H9 (cell line): ENCODE measurements around the gene NDE1. TPM values are rescaled to one million over a fixed set of nuclear protein-coding genes. Genes with fewer than 3 reads are reported as not detected.

Experiments
- DNase-seq: peaks from one replicate; pipeline ENCODE4 v3.0.0-alpha.2; 2017
- H2AFZ ChIP-seq: one replicate; pipeline ENCODE4 v1.6.1; 2013; ENCODE audit warnings: mild to moderate bottlenecking, low read length, control low read depth, moderate library complexity
- H2AK5ac ChIP-seq: 2 replicates; pipeline ENCODE4 v1.6.1; 2013; ENCODE audit warnings: low read length, control low read depth, mixed read lengths; ENCODE audit not compliant: insufficient read length
- H2BK120ac ChIP-seq: one replicate; pipeline ENCODE4 v1.6.1; 2013; ENCODE audit warnings: low read depth, mild to moderate bottlenecking, low read length, control low read depth, inconsistent platforms; ENCODE audit not compliant: poor library complexity, severe bottlenecking
- H2BK12ac ChIP-seq: 2 replicates; pipeline ENCODE4 v1.6.1; 2013; ENCODE audit warnings: low read length, control low read depth, mixed read lengths, low read depth; ENCODE audit not compliant: insufficient read length
- H2BK15ac ChIP-seq: 2 replicates; pipeline ENCODE4 v1.6.1; 2013; ENCODE audit warnings: low read depth, low read length, control low read depth
- H2BK20ac ChIP-seq: one replicate; pipeline ENCODE4 v1.6.1; 2013; ENCODE audit warnings: low read depth, mild to moderate bottlenecking, low read length, control low read depth, inconsistent platforms; ENCODE audit not compliant: poor library complexity, severe bottlenecking
- H2BK5ac ChIP-seq: 2 replicates; pipeline ENCODE4 v1.6.1; 2013; ENCODE audit warnings: low read length, control low read depth, mixed read lengths; ENCODE audit not compliant: insufficient read length
- H3K14ac ChIP-seq: 2 replicates; pipeline ENCODE4 v1.6.1; 2013; ENCODE audit warnings: low read length, control low read depth; ENCODE audit not compliant: insufficient read depth
- H3K18ac ChIP-seq: 2 replicates; pipeline ENCODE4 v1.6.1; 2013; ENCODE audit warnings: low read depth, mild to moderate bottlenecking, mixed read lengths, low read length, control low read depth; ENCODE audit not compliant: insufficient read length
- H3K23ac ChIP-seq: 2 replicates; pipeline ENCODE4 v1.6.1; 2013; ENCODE audit warnings: low read length, control low read depth, mixed read lengths, low read depth; ENCODE audit not compliant: insufficient read length
- H3K23me2 ChIP-seq: 2 replicates; pipeline ENCODE4 v1.6.1; 2013; ENCODE audit warnings: low read depth, mild to moderate bottlenecking, mixed read lengths, low read length, control low read depth; ENCODE audit not compliant: insufficient read length, poor library complexity, severe bottlenecking
- H3K27ac ChIP-seq: 2 replicates; pipeline ENCODE4 v1.5.1; 2013; ENCODE audit warnings: low read length, control low read depth, mixed read lengths, low read depth; ENCODE audit not compliant: insufficient read length
- H3K27me3 ChIP-seq: 2 replicates; pipeline ENCODE4 v1.6.1; 2013; ENCODE audit warnings: low read length, control low read depth, inconsistent platforms; ENCODE audit not compliant: insufficient read depth
- H3K4ac ChIP-seq: 2 replicates; pipeline ENCODE4 v1.6.1; 2013; ENCODE audit warnings: low read depth, mild to moderate bottlenecking, control low read depth, inconsistent platforms, low read length, moderate library complexity
- H3K4me1 ChIP-seq: 2 replicates; pipeline ENCODE4 v1.6.1; 2013; ENCODE audit warnings: low read length, control low read depth, inconsistent platforms; ENCODE audit not compliant: insufficient read depth
- H3K4me2 ChIP-seq: 2 replicates; pipeline ENCODE4 v1.6.1; 2013; ENCODE audit warnings: low read length, control low read depth, mixed read lengths; ENCODE audit not compliant: insufficient read length, insufficient read depth
- H3K56ac ChIP-seq: 2 replicates; pipeline ENCODE4 v1.6.1; 2013; ENCODE audit warnings: low read depth, mild to moderate bottlenecking, mixed read lengths, low read length, control low read depth; ENCODE audit not compliant: insufficient read length
- H3K79me1 ChIP-seq: 2 replicates; pipeline ENCODE4 v1.6.1; 2013; ENCODE audit warnings: low read depth, mild to moderate bottlenecking, moderate library complexity, low read length, control low read depth, inconsistent platforms; ENCODE audit not compliant: insufficient read depth, poor library complexity, severe bottlenecking
- H3K79me2 ChIP-seq: 2 replicates; pipeline ENCODE4 v1.6.1; 2013; ENCODE audit warnings: low read length, control low read depth, inconsistent platforms; ENCODE audit not compliant: insufficient read depth
- H3K9ac ChIP-seq: 2 replicates; pipeline ENCODE4 v1.6.1; 2013; ENCODE audit warnings: low read length, control low read depth, mixed read lengths; ENCODE audit not compliant: insufficient read length; ENCODE audit errors: extremely low read depth
- H3K9me3 ChIP-seq: one replicate; pipeline ENCODE4 v1.6.1; 2013; ENCODE audit warnings: low read depth, low read length, inconsistent platforms; ENCODE audit not compliant: control insufficient read depth
- H3T11ph ChIP-seq: one replicate; pipeline ENCODE4 v1.6.1; 2013; ENCODE audit warnings: mild to moderate bottlenecking, low read length, control low read depth, inconsistent platforms
- H4K20me1 ChIP-seq: one replicate; pipeline ENCODE4 v1.6.1; 2013; ENCODE audit not compliant: control insufficient read depth, insufficient read length, insufficient read depth
- H4K5ac ChIP-seq: 2 replicates; pipeline ENCODE4 v1.6.1; 2013; ENCODE audit warnings: low read depth, mild to moderate bottlenecking, mixed read lengths, low read length, control low read depth; ENCODE audit not compliant: insufficient read length
- H4K8ac ChIP-seq: replicated peaks from 2 replicates; pipeline ENCODE4 v1.6.1; 2013; ENCODE audit warnings: low read length, control low read depth, mixed read lengths, low read depth; ENCODE audit not compliant: insufficient read length
- H4K91ac ChIP-seq: 2 replicates; pipeline ENCODE4 v1.6.1; 2013; ENCODE audit warnings: low read depth, mild to moderate bottlenecking, moderate library complexity, mixed read lengths, low read length, control low read depth; ENCODE audit not compliant: insufficient read length
- H3K27ac Mint-ChIP-seq, 3 experiments: 2 replicates in 2 of 3; 3 replicates in 1 of 3; pipeline ENCODE4 v1.8.0; 2020 to 2021; ENCODE audit warnings: mixed read lengths in 3 of 3, mild to moderate bottlenecking in 1 of 3, moderate library complexity in 1 of 3
- H3K27me3 Mint-ChIP-seq: 2 replicates; pipeline ENCODE4 v1.8.0; 2021; ENCODE audit warnings: low read depth, mild to moderate bottlenecking, moderate library complexity, mixed read lengths
- H3K36me3 Mint-ChIP-seq, 3 experiments: 2 replicates in 2 of 3; 3 replicates in 1 of 3; pipeline ENCODE4 v1.8.0; 2020 to 2021; ENCODE audit warnings: low read depth in 3 of 3, mixed read lengths in 3 of 3; ENCODE audit not compliant: insufficient read depth in 1 of 3
- H3K4me1 Mint-ChIP-seq, 2 experiments: 2 replicates each; pipeline ENCODE4 v1.8.0; 2020; ENCODE audit warnings: mixed read lengths in 2 of 2
- H3K4me3 Mint-ChIP-seq, 2 experiments: 2 replicates in 1 of 2; 3 replicates in 1 of 2; pipeline ENCODE4 v1.8.0; 2020 to 2021; ENCODE audit warnings: mild to moderate bottlenecking in 2 of 2, mixed read lengths in 2 of 2, moderate library complexity in 1 of 2
- H3K9me3 Mint-ChIP-seq, 2 experiments: 2 replicates in 1 of 2; 3 replicates in 1 of 2; pipeline ENCODE4 v1.8.0; 2020; ENCODE audit warnings: mild to moderate bottlenecking in 2 of 2, mixed read lengths in 2 of 2, moderate library complexity in 1 of 2
- WGBS: extraction: QIAGEN DNeasy Blood & Tissue Kit; methylation state at CpG from one replicate; pipeline ENCODE4 v1.1.7; 2013; ENCODE audit warnings: missing lambda C conversion rate, low lambda C conversion rate, mixed read lengths; ENCODE audit not compliant: insufficient read length; ENCODE audit errors: extremely low coverage; 5-methylcytosine and 5-hydroxymethylcytosine counted together
- total RNA-seq: library from RNA; stranded (reverse); gene quantifications from 2 replicates; pipeline ENCODE4 v1.2.1, GENCODE V29; 2021
- TF ChIP-seq, protein P1 (sequence below): fragments of 200-600 bp; sonication (generic); conservative IDR thresholded peaks from 3 replicates; pipeline ENCODE4 v1.8.0; 2021; ENCODE audit warnings: antibody characterized with exemption, mild to moderate bottlenecking

The NDE1 gene
- total RNA-seq, 1 experiment from 2014 or later = 49.6 TPM

DNA sequence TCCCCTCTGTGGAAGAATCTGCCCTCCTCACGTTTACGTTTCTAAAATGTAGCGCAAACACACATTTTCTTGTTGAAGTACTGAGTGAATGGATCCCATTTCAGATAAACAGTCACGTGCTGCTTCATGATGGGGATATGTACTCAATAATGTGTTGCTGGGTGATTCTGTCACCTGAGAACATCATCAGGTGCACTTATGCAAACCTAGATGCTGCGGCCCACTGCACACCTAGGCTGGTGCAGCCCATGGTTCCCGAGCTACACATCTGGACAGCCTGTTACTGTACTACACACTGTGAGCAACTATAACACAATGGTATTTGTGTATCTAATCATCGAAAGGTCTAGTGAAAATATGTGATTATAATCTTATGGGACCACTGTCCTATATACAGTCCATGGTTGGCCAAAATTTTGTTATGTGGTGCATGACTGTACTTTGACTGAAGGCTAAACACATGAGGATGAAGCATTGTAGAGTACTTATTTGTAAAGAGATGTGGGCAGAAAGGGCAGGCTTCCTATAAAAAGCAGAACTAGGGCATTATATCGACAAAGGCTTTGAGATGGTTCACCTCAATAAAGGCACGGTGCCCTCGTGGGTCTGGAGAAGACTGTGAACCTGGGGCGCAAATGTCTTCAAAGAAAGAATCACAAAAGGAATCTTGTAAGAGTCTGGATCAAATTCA is 33.4 kb upstream of the NDE1 start:
- no peaks in the 10 kb centered on the region for H4K20me1 ChIP-seq
- H3K79me1 ChIP-seq = no peaks in the 10 kb centered on the region
- no peak for DNase-seq
- H2BK12ac ChIP-seq = no peak overlapping the region
- WGBS = no CpG with 5 or more reads among the region's 11 CpGs
- no peak overlapping the region for H3K9ac ChIP-seq
- no peak overlapping the region for H4K91ac ChIP-seq
- H2AFZ ChIP-seq = no peak overlapping the region
- no peak overlapping the region for H3K18ac ChIP-seq
- H2BK15ac ChIP-seq = no peak overlapping the region
- H3K4ac ChIP-seq = no peak overlapping the region
- H2BK20ac ChIP-seq = no peak overlapping the region
- H3K79me2 ChIP-seq = no peaks in the 10 kb centered on the region
- H3K27me3 Mint-ChIP-seq = no peaks in the 10 kb centered on the region
- no peaks in the 10 kb centered on the region for H3K4me1 ChIP-seq
- peaks cover 25 to 87% (median 62%) of the 10 kb centered on the region in 3 experiments; a peak in 6 of 7 replicates for H3K36me3 Mint-ChIP-seq
- no peak overlapping the region for H4K5ac ChIP-seq
- H3K23me2 ChIP-seq = no peaks in the 10 kb centered on the region
- H2AK5ac ChIP-seq = no peak overlapping the region
- H3K4me2 ChIP-seq = no peak overlapping the region
- no peaks in the 10 kb centered on the region for H3K27me3 ChIP-seq
- TF ChIP-seq, protein P1, sequence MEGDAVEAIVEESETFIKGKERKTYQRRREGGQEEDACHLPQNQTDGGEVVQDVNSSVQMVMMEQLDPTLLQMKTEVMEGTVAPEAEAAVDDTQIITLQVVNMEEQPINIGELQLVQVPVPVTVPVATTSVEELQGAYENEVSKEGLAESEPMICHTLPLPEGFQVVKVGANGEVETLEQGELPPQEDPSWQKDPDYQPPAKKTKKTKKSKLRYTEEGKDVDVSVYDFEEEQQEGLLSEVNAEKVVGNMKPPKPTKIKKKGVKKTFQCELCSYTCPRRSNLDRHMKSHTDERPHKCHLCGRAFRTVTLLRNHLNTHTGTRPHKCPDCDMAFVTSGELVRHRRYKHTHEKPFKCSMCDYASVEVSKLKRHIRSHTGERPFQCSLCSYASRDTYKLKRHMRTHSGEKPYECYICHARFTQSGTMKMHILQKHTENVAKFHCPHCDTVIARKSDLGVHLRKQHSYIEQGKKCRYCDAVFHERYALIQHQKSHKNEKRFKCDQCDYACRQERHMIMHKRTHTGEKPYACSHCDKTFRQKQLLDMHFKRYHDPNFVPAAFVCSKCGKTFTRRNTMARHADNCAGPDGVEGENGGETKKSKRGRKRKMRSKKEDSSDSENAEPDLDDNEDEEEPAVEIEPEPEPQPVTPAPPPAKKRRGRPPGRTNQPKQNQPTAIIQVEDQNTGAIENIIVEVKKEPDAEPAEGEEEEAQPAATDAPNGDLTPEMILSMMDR = no peak
- H3K56ac ChIP-seq = no peak overlapping the region
- H3K23ac ChIP-seq = no peak overlapping the region
- no peak overlapping the region for H3T11ph ChIP-seq
- H2BK120ac ChIP-seq = no peak overlapping the region
- H3K27ac ChIP-seq = no peak overlapping the region
- H3K14ac ChIP-seq = no peak overlapping the region
- no peak overlapping the region for H3K4me3 Mint-ChIP-seq
- H3K4me1 Mint-ChIP-seq = no peaks in the 10 kb centered on the region
- no peaks in the 10 kb centered on the region for H3K9me3 Mint-ChIP-seq
- no peak overlapping the region for H3K27ac Mint-ChIP-seq
- no peaks in the 10 kb centered on the region for H3K9me3 ChIP-seq
- H2BK5ac ChIP-seq = no peak overlapping the region
- H4K8ac ChIP-seq = no peak overlapping the region
